Stomach smooth muscle (tissue), 2 donors: ENCODE measurements around the gene RASAL1.
"Not testable (repeated sequence)": the region's sequence is repeated elsewhere in the genome, so short reads cannot be mapped to it uniquely, and the experiment has no call there.

Experiments
- H3K27ac ChIP-seq: one replicate; pipeline ENCODE4 v1.7.0; 2013; ENCODE audit warnings: mild to moderate bottlenecking, low read length, inconsistent platforms
- H3K27me3 ChIP-seq, 2 donors: one replicate each; pipeline ENCODE4 v1.7.0; 2013; ENCODE audit warnings: low read length in 2 of 2; ENCODE audit not compliant: insufficient read depth in 2 of 2, control insufficient read depth in 1 of 2
- H3K36me3 ChIP-seq, 2 donors: one replicate each; pipeline ENCODE4 v1.7.0; 2013; ENCODE audit warnings: low read length in 2 of 2; ENCODE audit not compliant: control insufficient read depth in 2 of 2, insufficient read depth in 2 of 2
- H3K4me1 ChIP-seq: one replicate; pipeline ENCODE4 v1.7.0; 2013; ENCODE audit warnings: low read length; ENCODE audit not compliant: control insufficient read depth, insufficient read depth
- H3K4me3 ChIP-seq, 2 donors: one replicate each; pipeline ENCODE4 v1.7.0; 2013; ENCODE audit warnings: low read length in 2 of 2
- H3K9ac ChIP-seq, 2 donors: one replicate each; pipeline ENCODE4 v1.7.0; 2013; ENCODE audit warnings: low read length in 2 of 2, mild to moderate bottlenecking in 1 of 2
- H3K9me3 ChIP-seq, 2 donors: one replicate each; pipeline ENCODE4 v1.7.0; 2013; ENCODE audit warnings: low read length in 2 of 2; ENCODE audit not compliant: control insufficient read depth in 2 of 2
- donor health status: healthy.
- donor health status: Pancreatic carcinoma.

Gene RASAL1

GRCh38 chr12:113130457-113131135 is 5.0 kb downstream of the RASAL1 start:
- Histone ChIP-seq H3K9me3 (no peaks in the 10 kb centered on the region), H3K36me3 (no peaks in the 10 kb centered on the region), H3K4me3 (no peak overlapping the region), H3K9ac (no peak overlapping the region), H3K27me3 (peaks cover 20 to 24% of the 10 kb centered on the region in 2 donors), H3K27ac (no peak overlapping the region), H3K4me1 (no peaks in the 10 kb centered on the region)

- Histone ChIP-seq H3K36me3 (no peaks in the 10 kb centered on the region), H3K4me1 (no peaks in the 10 kb centered on the region), H3K9ac (no peak overlapping the region), H3K9me3 (no peaks in the 10 kb centered on the region), H3K27me3 (peaks cover 15 to 19% of the 10 kb centered on the region in 2 donors), H3K4me3 (no peak overlapping the region), H3K27ac (no peak overlapping the region)
Observed at GRCh38 chr12:113129664-113130456, 5.7 kb downstream of the RASAL1 start.

GRCh38 chr12:113128802-113129663 is 6.5 kb downstream of the RASAL1 start:
- H3K27ac ChIP-seq: no peak overlapping the region
- H3K4me3 ChIP-seq: no peak overlapping the region
- H3K9ac ChIP-seq: no peak overlapping the region
- no peaks in the 10 kb centered on the region for H3K36me3 ChIP-seq
- H3K9me3 ChIP-seq: no peaks in the 10 kb centered on the region
- H3K4me1 ChIP-seq: no peaks in the 10 kb centered on the region
- H3K27me3 ChIP-seq: peaks cover 8 to 18% of the 10 kb centered on the region in 2 donors

GRCh38 chr12:113127791-113128199 is 7.8 kb downstream of the RASAL1 start:
- Histone ChIP-seq H3K9me3 (peaks cover 4 to 6% of the 10 kb centered on the region in 2 donors), H3K4me3 (no peak overlapping the region), H3K27ac (no peak overlapping the region), H3K36me3 (no peaks in the 10 kb centered on the region), H3K9ac (no peak overlapping the region), H3K27me3 (peaks cover 6 to 10% of the 10 kb centered on the region in 2 donors), H3K4me1 (no peaks in the 10 kb centered on the region)

- H3K27me3 ChIP-seq: peaks cover 0 to 7% of the 10 kb centered on the region in 2 donors
- H3K27ac ChIP-seq: no peak overlapping the region
- H3K36me3 ChIP-seq: no peaks in the 10 kb centered on the region
- no peak overlapping the region for H3K4me3 ChIP-seq
- no peaks in the 10 kb centered on the region for H3K4me1 ChIP-seq
- peaks cover 4 to 6% of the 10 kb centered on the region in 2 donors for H3K9me3 ChIP-seq
- H3K9ac ChIP-seq: no peak overlapping the region
Observed at GRCh38 chr12:113120670-113121370, 14.7 kb downstream of the RASAL1 start.

- Histone ChIP-seq H3K4me3 (no peak overlapping the region), H3K9me3 (peaks cover 4 to 6% of the 10 kb centered on the region in 2 donors)
Observed at GRCh38 chr12:113119980-113120669, 15.4 kb downstream of the RASAL1 start.

GRCh38 chr12:113118142-113118541 is 17.4 kb downstream of the RASAL1 start:
- Histone ChIP-seq H3K27ac (no peak overlapping the region), H3K9ac (no peak overlapping the region), H3K4me1 (no peaks in the 10 kb centered on the region), H3K27me3 (peaks cover 6 to 19% of the 10 kb centered on the region in 2 donors), H3K36me3 (no peaks in the 10 kb centered on the region), H3K4me3 (no peak overlapping the region), H3K9me3 (peaks cover 0 to under 1% of the 10 kb centered on the region in 2 donors)

More at GRCh38 chr12:113119980-113120669, 15.4 kb downstream of the RASAL1 start:
- Histone ChIP-seq H3K9ac (no peak overlapping the region), H3K36me3 (no peaks in the 10 kb centered on the region), H3K27me3 (peaks cover 2 to 9% of the 10 kb centered on the region in 2 donors), H3K4me1 (no peaks in the 10 kb centered on the region), H3K27ac (no peak overlapping the region)

- not testable (repeated sequence) for H3K27ac ChIP-seq, H3K36me3 ChIP-seq, H3K9ac ChIP-seq, H3K4me1 ChIP-seq, H3K4me3 ChIP-seq, H3K9me3 ChIP-seq
- H3K27me3 ChIP-seq: peaks cover 6 to 21% of the 10 kb centered on the region in 2 donors
Observed at GRCh38 chr12:113117684-113118083, 17.9 kb downstream of the RASAL1 start.

- no peak overlapping the region for H3K9ac ChIP-seq
- no peaks in the 10 kb centered on the region for H3K4me1 ChIP-seq
- no peaks in the 10 kb centered on the region for H3K9me3 ChIP-seq
- H3K27me3 ChIP-seq: peaks cover 6 to 22% of the 10 kb centered on the region in 2 donors
- no peak overlapping the region for H3K4me3 ChIP-seq
- H3K36me3 ChIP-seq: no peaks in the 10 kb centered on the region
- no peak overlapping the region for H3K27ac ChIP-seq
Observed at GRCh38 chr12:113116875-113117274, 18.7 kb downstream of the RASAL1 start.
